DND-41 (cell line): ENCODE data around the gene BCAP31.

Experiments used
- EZH2 ChIP-seq: IDR thresholded peaks from 3 replicates; pipeline ENCODE4 v1.6.1; 2012; ENCODE audit warnings: borderline replicate concordance, low read depth, mild to moderate bottlenecking, moderate library complexity, low read length, inconsistent platforms; ENCODE audit not compliant: severe bottlenecking
- TF ChIP-seq, protein P1 (sequence below): IDR thresholded peaks from 2 replicates; pipeline ENCODE4 v1.5.1; 2012; ENCODE audit warnings: borderline replicate concordance, low read length, moderate library complexity, mild to moderate bottlenecking; ENCODE audit not compliant: poor library complexity, severe bottlenecking; ENCODE audit errors: extremely low read depth

DNA sequence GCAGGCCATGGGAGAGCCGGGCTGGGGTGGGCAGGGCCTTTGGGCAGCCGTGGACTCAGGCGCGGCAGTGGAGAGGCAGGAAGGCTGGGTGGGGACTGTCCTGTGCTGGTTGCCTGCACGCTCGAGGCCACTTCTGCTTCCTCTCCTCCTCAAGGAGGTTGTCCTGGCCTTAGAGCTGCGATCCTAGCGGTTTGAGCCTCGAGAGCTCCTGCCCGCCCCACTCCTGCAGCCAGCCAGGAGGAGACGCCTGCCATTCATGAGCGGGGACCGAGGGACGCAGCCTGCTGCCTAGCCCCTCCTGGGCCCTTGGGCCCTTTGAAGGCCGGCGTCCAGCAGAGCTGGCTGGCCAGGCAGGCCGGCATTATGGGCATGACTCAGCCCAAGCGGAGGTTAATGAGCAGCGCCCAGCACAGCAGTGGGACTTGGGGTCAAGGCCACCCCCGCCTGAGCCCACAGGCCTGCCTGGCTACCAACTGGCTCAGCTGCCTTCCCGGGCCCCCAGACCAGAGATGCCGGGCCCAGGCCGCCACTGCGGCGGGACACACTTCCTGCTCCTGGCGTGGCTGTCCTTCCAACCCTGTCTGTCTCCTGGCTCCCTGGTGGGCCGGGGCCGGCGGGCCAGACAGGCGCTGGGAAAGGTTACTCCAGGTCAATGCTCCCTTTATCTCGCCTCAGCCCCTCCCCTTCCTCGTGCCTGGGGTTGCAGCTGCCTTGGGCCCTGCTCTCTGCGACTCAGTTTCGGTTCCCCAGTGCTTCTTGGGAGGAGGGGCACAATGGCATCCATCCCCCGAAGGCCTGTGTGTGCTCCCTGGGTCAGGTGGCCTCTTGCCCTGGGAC lies 2.3 kb upstream of the BCAP31 start:
- TF ChIP-seq, protein P1, sequence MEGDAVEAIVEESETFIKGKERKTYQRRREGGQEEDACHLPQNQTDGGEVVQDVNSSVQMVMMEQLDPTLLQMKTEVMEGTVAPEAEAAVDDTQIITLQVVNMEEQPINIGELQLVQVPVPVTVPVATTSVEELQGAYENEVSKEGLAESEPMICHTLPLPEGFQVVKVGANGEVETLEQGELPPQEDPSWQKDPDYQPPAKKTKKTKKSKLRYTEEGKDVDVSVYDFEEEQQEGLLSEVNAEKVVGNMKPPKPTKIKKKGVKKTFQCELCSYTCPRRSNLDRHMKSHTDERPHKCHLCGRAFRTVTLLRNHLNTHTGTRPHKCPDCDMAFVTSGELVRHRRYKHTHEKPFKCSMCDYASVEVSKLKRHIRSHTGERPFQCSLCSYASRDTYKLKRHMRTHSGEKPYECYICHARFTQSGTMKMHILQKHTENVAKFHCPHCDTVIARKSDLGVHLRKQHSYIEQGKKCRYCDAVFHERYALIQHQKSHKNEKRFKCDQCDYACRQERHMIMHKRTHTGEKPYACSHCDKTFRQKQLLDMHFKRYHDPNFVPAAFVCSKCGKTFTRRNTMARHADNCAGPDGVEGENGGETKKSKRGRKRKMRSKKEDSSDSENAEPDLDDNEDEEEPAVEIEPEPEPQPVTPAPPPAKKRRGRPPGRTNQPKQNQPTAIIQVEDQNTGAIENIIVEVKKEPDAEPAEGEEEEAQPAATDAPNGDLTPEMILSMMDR: no peak
- no peak for TF ChIP-seq EZH2
